Stomach smooth muscle (tissue), 2 donors: ENCODE results near the gene EGFR.

Experiments
- H3K27ac ChIP-seq: one replicate; pipeline ENCODE4 v1.7.0; 2013; ENCODE audit warnings: mild to moderate bottlenecking, low read length, inconsistent platforms
- H3K27me3 ChIP-seq, 2 donors: one replicate each; pipeline ENCODE4 v1.7.0; 2013; ENCODE audit warnings: low read length in 2 of 2; ENCODE audit not compliant: insufficient read depth in 2 of 2, control insufficient read depth in 1 of 2
- H3K36me3 ChIP-seq, 2 donors: one replicate each; pipeline ENCODE4 v1.7.0; 2013; ENCODE audit warnings: low read length in 2 of 2; ENCODE audit not compliant: control insufficient read depth in 2 of 2, insufficient read depth in 2 of 2
- H3K4me1 ChIP-seq: one replicate; pipeline ENCODE4 v1.7.0; 2013; ENCODE audit warnings: low read length; ENCODE audit not compliant: control insufficient read depth, insufficient read depth
- H3K4me3 ChIP-seq, 2 donors: one replicate each; pipeline ENCODE4 v1.7.0; 2013; ENCODE audit warnings: low read length in 2 of 2
- H3K9ac ChIP-seq, 2 donors: one replicate each; pipeline ENCODE4 v1.7.0; 2013; ENCODE audit warnings: low read length in 2 of 2, mild to moderate bottlenecking in 1 of 2
- H3K9me3 ChIP-seq, 2 donors: one replicate each; pipeline ENCODE4 v1.7.0; 2013; ENCODE audit warnings: low read length in 2 of 2; ENCODE audit not compliant: control insufficient read depth in 2 of 2
- donor health status: healthy.
- donor health status: Pancreatic carcinoma.

Gene EGFR

GRCh38 chr7:54988516-54988915 lies 30.3 kb upstream of the EGFR start:
- Histone ChIP-seq H3K4me3 (no peak overlapping the region), H3K36me3 (no peaks in the 10 kb centered on the region), H3K9me3 (peaks cover 0 to 2% of the 10 kb centered on the region in 2 donors), H3K4me1 (no peaks in the 10 kb centered on the region), H3K9ac (no peak overlapping the region), H3K27me3 (no peaks in the 10 kb centered on the region), H3K27ac (no peak overlapping the region)

GRCh38 chr7:54989453-54990225 lies 29.2 kb upstream of the EGFR start:
- Histone ChIP-seq H3K4me3 (no peak overlapping the region), H3K9me3 (peaks cover 0 to 2% of the 10 kb centered on the region in 2 donors), H3K36me3 (no peaks in the 10 kb centered on the region), H3K9ac (no peak overlapping the region), H3K27ac (no peak overlapping the region), H3K4me1 (no peaks in the 10 kb centered on the region), H3K27me3 (no peaks in the 10 kb centered on the region)

GRCh38 chr7:54991341-54991740 lies 27.5 kb upstream of the EGFR start:
- Histone ChIP-seq H3K36me3 (no peaks in the 10 kb centered on the region), H3K4me3 (no peak overlapping the region), H3K9me3 (peaks cover 0 to 2% of the 10 kb centered on the region in 2 donors), H3K27me3 (peaks cover 0 to 2% of the 10 kb centered on the region in 2 donors), H3K9ac (no peak overlapping the region), H3K4me1 (no peaks in the 10 kb centered on the region), H3K27ac (no peak overlapping the region)

- Histone ChIP-seq H3K9ac (no peak overlapping the region), H3K9me3 (peaks cover 0 to 2% of the 10 kb centered on the region in 2 donors), H3K36me3 (no peaks in the 10 kb centered on the region), H3K4me3 (no peak overlapping the region), H3K4me1 (no peaks in the 10 kb centered on the region), H3K27me3 (peaks cover 0 to 2% of the 10 kb centered on the region in 2 donors), H3K27ac (no peak overlapping the region)
Measured at GRCh38 chr7:54992871-54993475, 25.8 kb upstream of the EGFR start.

GRCh38 chr7:54995166-54995565 lies 23.7 kb upstream of the EGFR start:
- peaks cover 0 to 2% of the 10 kb centered on the region in 2 donors for H3K27me3 ChIP-seq
- peaks cover 0 to 2% of the 10 kb centered on the region in 2 donors for H3K9me3 ChIP-seq
- no peak overlapping the region for H3K27ac ChIP-seq
- H3K9ac ChIP-seq, result no peak overlapping the region
- H3K4me3 ChIP-seq, result no peak overlapping the region
- H3K4me1 ChIP-seq, result no peaks in the 10 kb centered on the region
- no peaks in the 10 kb centered on the region for H3K36me3 ChIP-seq

DNA sequence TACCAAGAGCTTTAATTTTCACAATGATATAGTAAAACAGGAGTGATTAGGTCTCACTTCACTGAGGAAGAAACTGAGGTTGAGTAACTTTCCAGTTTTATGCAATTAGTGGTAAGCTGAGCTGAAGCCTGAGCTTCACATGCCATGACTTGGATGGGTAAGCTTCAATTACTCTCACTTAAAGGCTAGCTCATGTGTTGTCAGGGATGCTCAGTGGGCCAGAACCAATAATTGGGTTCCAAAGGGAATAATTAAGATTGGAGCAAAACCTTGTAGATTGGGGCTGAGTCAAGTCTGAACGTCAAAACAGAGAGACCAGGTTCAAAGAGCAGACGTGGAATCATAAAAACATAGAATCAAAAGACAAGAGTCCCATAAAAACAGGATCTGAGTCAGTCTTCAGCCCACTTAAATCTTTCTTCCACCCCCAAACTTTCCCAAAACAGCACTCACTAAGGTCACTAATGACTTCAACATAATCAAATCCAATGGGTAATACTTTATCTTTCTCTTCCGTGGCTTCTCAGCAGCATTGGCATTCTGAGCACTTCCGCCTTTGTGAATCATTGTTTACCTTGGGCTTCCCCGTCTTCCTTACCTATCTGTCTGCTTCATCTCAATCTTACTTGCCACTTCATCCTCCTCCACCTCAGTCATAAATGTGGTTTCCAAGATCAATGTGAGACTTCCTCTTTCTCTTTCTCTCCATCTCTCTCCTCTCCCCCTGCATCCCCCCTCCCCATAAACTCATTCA lies 23.0 kb upstream of the EGFR start:
- H3K4me3 ChIP-seq, result no peak overlapping the region
- H3K4me1 ChIP-seq, result no peaks in the 10 kb centered on the region

GRCh38 chr7:54996391-54996790 lies 22.4 kb upstream of the EGFR start:
- Histone ChIP-seq H3K4me3 (no peak overlapping the region), H3K4me1 (no peaks in the 10 kb centered on the region), H3K36me3 (no peaks in the 10 kb centered on the region), H3K27me3 (peaks cover 0 to 2% of the 10 kb centered on the region in 2 donors), H3K27ac (no peak overlapping the region), H3K9me3 (no peaks in the 10 kb centered on the region), H3K9ac (no peak overlapping the region)

More for the DNA sequence above, 23.0 kb upstream of the EGFR start:
- no peaks in the 10 kb centered on the region for H3K36me3 ChIP-seq
- H3K27ac ChIP-seq, result no peak overlapping the region
- H3K9me3 ChIP-seq, result peaks cover 0 to under 1% of the 10 kb centered on the region in 2 donors
- H3K9ac ChIP-seq, result no peak overlapping the region
- H3K27me3 ChIP-seq, result peaks cover 0 to 2% of the 10 kb centered on the region in 2 donors

DNA sequence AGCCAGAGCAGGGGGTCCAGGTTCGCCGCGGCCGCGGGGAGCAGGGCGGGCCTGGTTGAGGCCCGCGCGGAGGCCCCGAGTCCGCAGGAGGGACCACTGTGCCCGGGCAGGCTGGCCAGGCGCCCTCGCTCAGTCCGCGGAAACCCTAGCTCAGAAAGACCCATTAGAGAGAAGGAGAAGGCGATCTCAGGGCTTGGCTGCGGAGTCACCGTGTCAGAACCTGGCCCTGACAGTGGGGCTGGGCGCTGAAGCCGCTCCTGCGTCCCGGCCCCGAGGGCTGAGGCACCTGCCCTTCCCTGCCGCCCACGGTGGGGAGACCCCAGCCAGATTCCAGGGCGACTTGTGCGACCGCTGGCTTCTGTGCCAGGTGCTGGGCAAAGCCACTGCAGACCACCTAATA lies 14.2 kb upstream of the EGFR start:
- Histone ChIP-seq H3K36me3 (no peaks in the 10 kb centered on the region), H3K27me3 (peaks cover 0 to 2% of the 10 kb centered on the region in 2 donors), H3K9ac (no peak overlapping the region), H3K27ac (no peak overlapping the region), H3K9me3 (no peaks in the 10 kb centered on the region), H3K4me1 (peaks cover 9% of the 10 kb centered on the region), H3K4me3 (no peak overlapping the region)

- Histone ChIP-seq H3K27me3 (peaks cover 0 to 2% of the 10 kb centered on the region in 2 donors), H3K4me1 (peaks cover 9% of the 10 kb centered on the region), H3K36me3 (no peaks in the 10 kb centered on the region), H3K9me3 (no peaks in the 10 kb centered on the region), H3K27ac (no peak overlapping the region), H3K4me3 (no peak overlapping the region), H3K9ac (no peak overlapping the region)
Measured at GRCh38 chr7:55005241-55005851, 13.5 kb upstream of the EGFR start.

GRCh38 chr7:55006499-55006898 lies 12.3 kb upstream of the EGFR start:
- H3K9ac ChIP-seq, result no peak overlapping the region
- no peak overlapping the region for H3K4me3 ChIP-seq
- peaks cover 0 to 2% of the 10 kb centered on the region in 2 donors for H3K27me3 ChIP-seq
- no peaks in the 10 kb centered on the region for H3K9me3 ChIP-seq
- H3K4me1 ChIP-seq, result peaks cover 9% of the 10 kb centered on the region
- no peaks in the 10 kb centered on the region for H3K36me3 ChIP-seq
- no peak overlapping the region for H3K27ac ChIP-seq
